ENCODE measurements around the gene CEACAM3.
"Not testable (repeated sequence)": the region's sequence is repeated elsewhere in the genome, so short reads cannot be mapped to it uniquely, and the experiment has no call there.

GRCh38 chr19:41750248-41751134 lies 45.9 kb upstream of the CEACAM3 start:
- TF ChIP-seq JUN (IDR thresholded peaks at IDR 0.05; ENCODE audit: low read depth, low read length); ATF3 (IDR thresholded peaks at IDR 0.05; ENCODE audit: insufficient read depth, low read depth, low read length); EZH2 (IDR thresholded peaks at IDR 0.05; ENCODE audit: low read depth, low read length, severe bottlenecking); EP300 (IDR thresholded peaks at IDR 0.05; ENCODE audit: borderline replicate concordance in 1 of 2, low read depth in 2 of 2, low read length in 2 of 2); SUZ12 (IDR thresholded peaks at IDR 0.05; ENCODE audit: low read length); ZNF274 (IDR thresholded peaks at IDR 0.05; ENCODE audit: borderline replicate concordance, extremely low read depth, low read length); RFX5 (IDR thresholded peaks at IDR 0.05; ENCODE audit: borderline replicate concordance, low read depth, low read length); YY1 (IDR thresholded peaks at IDR 0.05; ENCODE audit: low read depth, low read length); POLR2A (IDR thresholded peaks at IDR 0.05; ENCODE audit: control extremely low read depth in 1 of 2, low read depth in 2 of 2, low read length in 2 of 2); CHD2 (IDR thresholded peaks at IDR 0.05; ENCODE audit: low read length); SP4 (IDR thresholded peaks at IDR 0.05; ENCODE audit: low read length); GABPA (IDR thresholded peaks at IDR 0.05; ENCODE audit: borderline replicate concordance, insufficient read depth, low read length): not testable (repeated sequence)
- TF ChIP-seq, protein P1, sequence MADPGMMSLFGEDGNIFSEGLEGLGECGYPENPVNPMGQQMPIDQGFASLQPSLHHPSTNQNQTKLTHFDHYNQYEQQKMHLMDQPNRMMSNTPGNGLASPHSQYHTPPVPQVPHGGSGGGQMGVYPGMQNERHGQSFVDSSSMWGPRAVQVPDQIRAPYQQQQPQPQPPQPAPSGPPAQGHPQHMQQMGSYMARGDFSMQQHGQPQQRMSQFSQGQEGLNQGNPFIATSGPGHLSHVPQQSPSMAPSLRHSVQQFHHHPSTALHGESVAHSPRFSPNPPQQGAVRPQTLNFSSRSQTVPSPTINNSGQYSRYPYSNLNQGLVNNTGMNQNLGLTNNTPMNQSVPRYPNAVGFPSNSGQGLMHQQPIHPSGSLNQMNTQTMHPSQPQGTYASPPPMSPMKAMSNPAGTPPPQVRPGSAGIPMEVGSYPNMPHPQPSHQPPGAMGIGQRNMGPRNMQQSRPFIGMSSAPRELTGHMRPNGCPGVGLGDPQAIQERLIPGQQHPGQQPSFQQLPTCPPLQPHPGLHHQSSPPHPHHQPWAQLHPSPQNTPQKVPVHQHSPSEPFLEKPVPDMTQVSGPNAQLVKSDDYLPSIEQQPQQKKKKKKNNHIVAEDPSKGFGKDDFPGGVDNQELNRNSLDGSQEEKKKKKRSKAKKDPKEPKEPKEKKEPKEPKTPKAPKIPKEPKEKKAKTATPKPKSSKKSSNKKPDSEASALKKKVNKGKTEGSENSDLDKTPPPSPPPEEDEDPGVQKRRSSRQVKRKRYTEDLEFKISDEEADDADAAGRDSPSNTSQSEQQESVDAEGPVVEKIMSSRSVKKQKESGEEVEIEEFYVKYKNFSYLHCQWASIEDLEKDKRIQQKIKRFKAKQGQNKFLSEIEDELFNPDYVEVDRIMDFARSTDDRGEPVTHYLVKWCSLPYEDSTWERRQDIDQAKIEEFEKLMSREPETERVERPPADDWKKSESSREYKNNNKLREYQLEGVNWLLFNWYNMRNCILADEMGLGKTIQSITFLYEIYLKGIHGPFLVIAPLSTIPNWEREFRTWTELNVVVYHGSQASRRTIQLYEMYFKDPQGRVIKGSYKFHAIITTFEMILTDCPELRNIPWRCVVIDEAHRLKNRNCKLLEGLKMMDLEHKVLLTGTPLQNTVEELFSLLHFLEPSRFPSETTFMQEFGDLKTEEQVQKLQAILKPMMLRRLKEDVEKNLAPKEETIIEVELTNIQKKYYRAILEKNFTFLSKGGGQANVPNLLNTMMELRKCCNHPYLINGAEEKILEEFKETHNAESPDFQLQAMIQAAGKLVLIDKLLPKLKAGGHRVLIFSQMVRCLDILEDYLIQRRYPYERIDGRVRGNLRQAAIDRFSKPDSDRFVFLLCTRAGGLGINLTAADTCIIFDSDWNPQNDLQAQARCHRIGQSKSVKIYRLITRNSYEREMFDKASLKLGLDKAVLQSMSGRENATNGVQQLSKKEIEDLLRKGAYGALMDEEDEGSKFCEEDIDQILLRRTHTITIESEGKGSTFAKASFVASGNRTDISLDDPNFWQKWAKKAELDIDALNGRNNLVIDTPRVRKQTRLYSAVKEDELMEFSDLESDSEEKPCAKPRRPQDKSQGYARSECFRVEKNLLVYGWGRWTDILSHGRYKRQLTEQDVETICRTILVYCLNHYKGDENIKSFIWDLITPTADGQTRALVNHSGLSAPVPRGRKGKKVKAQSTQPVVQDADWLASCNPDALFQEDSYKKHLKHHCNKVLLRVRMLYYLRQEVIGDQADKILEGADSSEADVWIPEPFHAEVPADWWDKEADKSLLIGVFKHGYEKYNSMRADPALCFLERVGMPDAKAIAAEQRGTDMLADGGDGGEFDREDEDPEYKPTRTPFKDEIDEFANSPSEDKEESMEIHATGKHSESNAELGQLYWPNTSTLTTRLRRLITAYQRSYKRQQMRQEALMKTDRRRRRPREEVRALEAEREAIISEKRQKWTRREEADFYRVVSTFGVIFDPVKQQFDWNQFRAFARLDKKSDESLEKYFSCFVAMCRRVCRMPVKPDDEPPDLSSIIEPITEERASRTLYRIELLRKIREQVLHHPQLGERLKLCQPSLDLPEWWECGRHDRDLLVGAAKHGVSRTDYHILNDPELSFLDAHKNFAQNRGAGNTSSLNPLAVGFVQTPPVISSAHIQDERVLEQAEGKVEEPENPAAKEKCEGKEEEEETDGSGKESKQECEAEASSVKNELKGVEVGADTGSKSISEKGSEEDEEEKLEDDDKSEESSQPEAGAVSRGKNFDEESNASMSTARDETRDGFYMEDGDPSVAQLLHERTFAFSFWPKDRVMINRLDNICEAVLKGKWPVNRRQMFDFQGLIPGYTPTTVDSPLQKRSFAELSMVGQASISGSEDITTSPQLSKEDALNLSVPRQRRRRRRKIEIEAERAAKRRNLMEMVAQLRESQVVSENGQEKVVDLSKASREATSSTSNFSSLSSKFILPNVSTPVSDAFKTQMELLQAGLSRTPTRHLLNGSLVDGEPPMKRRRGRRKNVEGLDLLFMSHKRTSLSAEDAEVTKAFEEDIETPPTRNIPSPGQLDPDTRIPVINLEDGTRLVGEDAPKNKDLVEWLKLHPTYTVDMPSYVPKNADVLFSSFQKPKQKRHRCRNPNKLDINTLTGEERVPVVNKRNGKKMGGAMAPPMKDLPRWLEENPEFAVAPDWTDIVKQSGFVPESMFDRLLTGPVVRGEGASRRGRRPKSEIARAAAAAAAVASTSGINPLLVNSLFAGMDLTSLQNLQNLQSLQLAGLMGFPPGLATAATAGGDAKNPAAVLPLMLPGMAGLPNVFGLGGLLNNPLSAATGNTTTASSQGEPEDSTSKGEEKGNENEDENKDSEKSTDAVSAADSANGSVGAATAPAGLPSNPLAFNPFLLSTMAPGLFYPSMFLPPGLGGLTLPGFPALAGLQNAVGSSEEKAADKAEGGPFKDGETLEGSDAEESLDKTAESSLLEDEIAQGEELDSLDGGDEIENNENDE (IDR thresholded peaks at IDR 0.05; ENCODE audit: insufficient replicate concordance, low read length) = not testable (repeated sequence)

Measured in H1 (cell line).